HG03060 (cell line): ENCODE results near the gene SERPINB1.

Source experiments
- ATAC-seq: cut with Tn5 transposase; IDR thresholded peaks from one replicate; pipeline ENCODE4 v1.9.1; 2021; ENCODE audit warnings: low read depth, moderate number of reproducible peaks; ENCODE audit not compliant: unreplicated experiment

Gene SERPINB1

GRCh38 chr6:2851727-2852513 lies 10.3 kb upstream of the SERPINB1 start:
- ATAC-seq: no peak

- ATAC-seq: no peak
Measured at GRCh38 chr6:2850538-2851113, 9.0 kb upstream of the SERPINB1 start.

GRCh38 chr6:2848851-2849250 lies 7.2 kb upstream of the SERPINB1 start:
- no peak for ATAC-seq

- no peak for ATAC-seq
Measured at GRCh38 chr6:2845880-2846208, 4.2 kb upstream of the SERPINB1 start.

GRCh38 chr6:2844008-2844407 lies 2.3 kb upstream of the SERPINB1 start:
- ATAC-seq: no peak

GRCh38 chr6:2843138-2843740 lies 1.6 kb upstream of the SERPINB1 start:
- ATAC-seq: no peak

- no peak for ATAC-seq
Measured at GRCh38 chr6:2842139-2842552, 483 bp upstream of the SERPINB1 start.

GRCh38 chr6:2840749-2841061 lies 958 bp downstream of the SERPINB1 start:
- ATAC-seq: no peak

- ATAC-seq: no peak
Measured at GRCh38 chr6:2839982-2840748, 1.5 kb downstream of the SERPINB1 start.

- no peak for ATAC-seq
Measured at GRCh38 chr6:2839195-2839981, 2.3 kb downstream of the SERPINB1 start.

GRCh38 chr6:2838251-2838650 lies 3.4 kb downstream of the SERPINB1 start:
- ATAC-seq: no peak

- ATAC-seq: no peak
Measured at GRCh38 chr6:2834262-2834661, 7.4 kb downstream of the SERPINB1 start.

GRCh38 chr6:2831392-2831791 lies 10.3 kb downstream of the SERPINB1 start:
- no peak for ATAC-seq

GRCh38 chr6:2830183-2830582 lies 11.5 kb downstream of the SERPINB1 start:
- no peak for ATAC-seq

- ATAC-seq: no peak
Measured at GRCh38 chr6:2829253-2829652, 12.4 kb downstream of the SERPINB1 start.

- no peak for ATAC-seq
Measured at GRCh38 chr6:2828629-2829028, 13.0 kb downstream of the SERPINB1 start.

GRCh38 chr6:2827142-2827541 lies 14.5 kb downstream of the SERPINB1 start:
- no peak for ATAC-seq

- ATAC-seq: no peak
Measured at GRCh38 chr6:2826131-2826530, 15.5 kb downstream of the SERPINB1 start.

- no peak for ATAC-seq
Measured at GRCh38 chr6:2823104-2823850, 18.4 kb downstream of the SERPINB1 start.

GRCh38 chr6:2821554-2821953 lies 20.1 kb downstream of the SERPINB1 start:
- no peak for ATAC-seq
